GM21786 (cell line): Measurements from ENCODE around the gene INSRR.

ENCODE experiments used
- ATAC-seq: cut with Tn5 transposase; IDR thresholded peaks from one replicate; pipeline ENCODE4 v1.9.1; 2021; ENCODE audit not compliant: unreplicated experiment

INSRR gene

GRCh38 chr1:156858959-156859522 is at the start of gene INSRR:
TSS of gene INSRR (minus strand) at chr1:156859117. CDS start at chr1:156858621, 496 bp downstream.
- ATAC-seq, result no peak

- ATAC-seq, result no peak
These were observed 49.6 kb upstream of the INSRR start for GRCh38 chr1:156908541-156908940.

GRCh38 chr1:156906206-156906906 is 47.4 kb upstream of the INSRR start:
- no peak for ATAC-seq

GRCh38 chr1:156905651-156906050 is 46.7 kb upstream of the INSRR start:
- ATAC-seq, result no peak

GRCh38 chr1:156905176-156905575 is 46.3 kb upstream of the INSRR start:
- no peak for ATAC-seq

- ATAC-seq, result no peak
These were observed 45.5 kb upstream of the INSRR start for GRCh38 chr1:156904187-156904959.

GRCh38 chr1:156903328-156904091 is 44.6 kb upstream of the INSRR start:
- no peak for ATAC-seq

DNA sequence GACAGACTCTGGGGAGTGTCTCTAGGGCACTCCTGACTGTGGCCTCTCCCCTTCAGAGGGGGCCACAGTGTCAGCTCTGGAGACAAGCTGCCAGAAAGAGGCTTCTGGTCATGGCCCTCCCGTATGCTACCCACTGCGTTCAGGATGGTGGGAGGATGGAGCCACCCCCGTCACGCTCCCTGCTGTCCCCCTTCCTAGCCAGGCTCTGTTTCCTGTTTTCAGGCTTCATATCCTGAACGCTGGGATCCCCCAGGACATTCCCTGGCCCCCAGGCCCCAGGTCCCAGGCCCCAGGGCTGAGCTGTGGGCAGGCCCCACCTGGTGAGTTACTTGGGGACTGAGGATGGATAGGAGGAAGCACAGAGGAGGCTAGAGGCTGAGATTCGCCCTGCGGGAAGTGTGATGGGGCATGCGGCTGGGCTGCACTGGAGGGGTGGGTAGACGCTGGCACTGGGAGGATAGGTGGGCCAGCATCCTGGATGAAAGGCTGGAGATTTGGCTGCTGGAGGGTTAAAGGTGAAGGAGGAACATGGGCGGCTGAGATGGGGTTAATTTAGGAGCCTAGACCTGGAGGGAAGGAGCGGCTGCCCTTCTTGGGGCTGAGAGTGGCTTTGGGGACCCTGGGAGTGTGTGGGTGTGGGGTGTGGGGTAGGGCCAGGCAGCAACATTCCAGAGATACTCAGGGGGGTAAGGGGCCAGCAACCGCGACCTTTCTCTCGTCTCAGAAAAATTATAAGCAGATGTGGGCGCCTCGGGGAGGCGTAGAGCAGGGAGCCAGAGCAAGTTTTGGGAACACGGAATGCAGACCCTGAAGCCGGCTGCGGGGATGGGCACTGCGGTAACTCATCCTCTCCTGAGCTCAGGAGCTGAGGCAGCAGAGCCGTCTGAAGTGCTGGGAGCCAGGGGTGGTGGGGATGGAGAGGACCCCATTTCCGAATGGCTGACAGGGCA is 43.3 kb upstream of the INSRR start:
- no peak for ATAC-seq

- ATAC-seq, result no peak
These were observed 42.6 kb upstream of the INSRR start for GRCh38 chr1:156901590-156901900.

DNA sequence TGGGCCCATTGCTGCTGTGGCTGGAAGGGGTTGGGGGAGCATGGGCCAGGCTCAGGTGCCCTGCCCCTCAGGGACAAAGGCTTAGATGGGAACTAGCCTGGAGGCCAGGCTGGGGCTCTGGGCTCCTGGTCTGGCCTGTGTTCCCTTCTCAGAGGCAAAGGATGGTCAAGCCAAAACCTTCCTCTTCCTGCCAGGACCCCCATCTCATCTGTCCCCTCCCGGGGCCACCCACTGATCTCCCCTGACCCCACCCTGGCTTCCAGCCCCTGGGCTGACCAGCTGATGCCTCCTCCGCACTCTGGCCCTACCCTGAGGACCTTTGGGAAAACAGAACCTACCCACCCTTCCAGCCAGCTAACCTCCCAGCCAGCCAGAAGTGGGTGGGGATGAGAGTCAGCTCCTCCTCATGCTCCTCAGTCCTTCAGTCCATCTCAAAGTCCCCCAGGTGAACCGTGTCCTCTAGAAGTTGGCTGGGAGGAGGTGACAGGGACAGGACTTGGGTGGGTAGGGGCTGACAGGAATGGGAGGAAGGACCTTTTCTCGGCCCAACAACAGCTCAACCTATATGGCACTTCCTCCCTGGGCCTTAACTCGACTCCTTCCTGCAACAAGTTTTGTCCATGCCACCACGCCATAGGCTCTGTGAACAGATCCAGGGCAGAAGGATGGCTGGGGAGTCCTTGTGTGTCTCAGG is 42.1 kb upstream of the INSRR start:
- no peak for ATAC-seq

- ATAC-seq, result no peak
These were observed 41.2 kb upstream of the INSRR start for GRCh38 chr1:156899956-156900718.

- no peak for ATAC-seq
These were observed 40.2 kb upstream of the INSRR start for GRCh38 chr1:156898971-156899664.

GRCh38 chr1:156898161-156898566 is 39.2 kb upstream of the INSRR start:
- ATAC-seq, result no peak

DNA sequence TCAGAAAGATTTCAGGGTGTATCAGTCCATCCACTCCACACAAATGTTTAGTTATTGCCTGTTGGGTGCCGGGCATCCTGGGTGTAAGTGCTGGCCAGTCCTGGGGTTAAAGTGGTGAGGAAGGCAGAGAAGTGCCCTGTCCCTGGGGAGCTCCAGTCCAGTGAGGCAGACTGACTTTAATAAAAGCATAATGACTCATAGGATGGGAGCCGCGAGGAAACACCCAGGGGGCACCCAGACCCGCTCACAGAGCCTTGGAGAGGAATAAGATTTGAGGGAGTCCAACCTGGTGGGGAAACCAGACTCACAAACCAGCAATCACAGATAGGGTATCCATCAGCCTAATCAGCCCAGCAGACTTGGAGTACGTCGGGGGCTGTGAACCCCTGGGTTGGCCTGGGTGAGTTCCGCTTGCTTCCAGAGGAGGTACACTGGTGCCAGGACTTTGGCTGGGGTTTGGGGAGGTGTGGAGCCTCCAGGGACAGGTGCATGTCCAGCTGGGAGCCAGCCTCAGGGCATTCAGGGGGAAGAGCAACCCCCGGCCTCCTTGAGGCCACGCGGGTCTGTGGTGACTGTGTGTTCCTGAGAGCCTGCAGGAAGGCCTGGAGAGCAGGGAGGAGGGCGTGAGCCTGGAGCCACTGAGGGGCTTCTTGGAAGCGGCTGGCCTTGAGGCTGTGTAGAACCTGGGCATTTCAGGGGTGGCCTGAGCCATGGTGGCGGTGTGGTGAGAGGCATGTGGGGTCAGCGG is 38.3 kb upstream of the INSRR start:
- ATAC-seq, result no peak

DNA sequence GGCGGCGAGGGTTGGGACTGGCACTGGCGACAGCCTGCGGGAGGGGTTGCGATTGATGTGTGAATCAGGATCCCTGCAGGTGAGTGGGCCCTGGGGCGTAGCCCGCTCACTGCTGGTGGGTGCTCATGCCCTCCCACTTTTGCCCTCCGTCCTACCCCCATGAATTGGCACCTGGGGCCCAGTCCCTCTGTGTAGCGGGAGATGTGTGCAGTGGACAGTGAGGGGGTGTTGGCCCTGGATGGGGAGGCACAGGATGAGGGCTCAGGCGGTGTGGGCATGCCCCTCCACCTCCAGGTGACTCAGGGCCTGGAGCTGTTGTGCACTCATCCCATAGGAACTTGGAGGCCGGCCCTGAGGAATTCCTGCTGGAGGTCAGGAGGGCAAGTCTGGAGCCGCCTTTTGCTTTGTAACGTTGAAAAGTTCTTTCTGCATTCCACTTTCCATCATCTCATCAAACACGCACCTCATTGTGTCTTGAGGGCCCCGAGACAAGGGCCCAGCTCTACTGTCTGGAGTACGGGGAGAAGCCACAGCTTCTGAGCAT is 37.6 kb upstream of the INSRR start:
- ATAC-seq, result no peak

- no peak for ATAC-seq
These were observed 37.0 kb upstream of the INSRR start for GRCh38 chr1:156895927-156896326.

DNA sequence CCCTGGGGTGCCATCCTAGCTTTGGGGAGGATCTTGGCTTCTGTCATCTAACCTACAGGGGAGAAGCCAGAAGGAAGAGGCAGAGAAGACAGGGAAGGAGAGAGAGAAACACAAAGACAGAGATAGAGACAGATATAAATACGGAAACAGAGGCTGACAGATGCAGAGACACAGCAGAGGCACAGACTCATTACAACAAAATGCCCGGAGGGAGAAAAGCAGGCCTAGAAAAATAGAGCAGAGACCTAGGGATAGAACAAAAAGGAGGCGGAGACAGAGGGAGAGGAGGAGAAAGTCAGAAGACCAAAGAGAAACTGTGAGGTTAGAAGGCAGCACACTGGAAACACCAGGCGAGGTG is 36.5 kb upstream of the INSRR start:
- no peak for ATAC-seq
